Measurements from ENCODE around the gene LIPM. TPM values are rescaled to one million over a fixed set of nuclear protein-coding genes. Genes with fewer than 3 reads are reported as not detected.

LIPM gene
- polyA plus RNA-seq, 1 experiment: not detected

GRCh38 chr10:88830643-88831268 lies 28.2 kb downstream of the LIPM start:
- Histone ChIP-seq H3K4me3 (ENCODE audit: low read depth, low read length) (no peak overlapping the region), H3K9me3 (ENCODE audit: control insufficient read depth, insufficient read depth, low read length) (no peaks in the 10 kb centered on the region), H3K27ac (ENCODE audit: low read depth, low read length) (no peak overlapping the region), H3K27me3 (ENCODE audit: control insufficient read depth, insufficient read depth, low read length) (no peaks in the 10 kb centered on the region)
- CTCF ChIA-PET: interaction anchor here (0.8 to 4.9 kb wide), 4 partner anchors 103 to 248 kb away, joined by 3 to 42 read pairs (median 4); partner anchors contain the start of gene RNLS
- no peak for TF ChIP-seq CTCF (IDR thresholded peaks at IDR 0.05; ENCODE audit: low read depth, low read length)
- DNase-seq (ENCODE audit: low read depth, low spot score): no peak
- POLR2A ChIA-PET: no interaction called here

DNA sequence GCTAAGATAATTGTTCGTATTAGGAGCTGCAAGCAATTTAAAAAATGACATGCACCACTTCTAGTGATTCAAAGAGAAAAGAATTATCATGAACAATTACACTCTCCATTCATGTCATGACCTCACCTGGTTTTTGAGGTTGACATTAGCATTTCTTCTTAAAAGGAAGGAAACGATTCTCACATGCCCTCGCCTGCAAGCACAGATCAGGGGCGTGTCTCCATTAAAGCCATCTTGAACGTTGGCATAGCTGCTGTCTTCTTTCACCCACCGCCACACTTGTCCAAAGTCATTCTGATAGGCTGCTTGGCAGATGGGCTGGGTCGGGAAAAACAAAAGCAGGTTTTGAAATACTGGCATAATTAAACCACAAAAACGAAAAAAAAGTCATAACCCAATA lies 29.2 kb downstream of the LIPM start:
- DNase-seq (ENCODE audit: low read depth, low spot score): no peak
- H3K9me3 ChIP-seq (ENCODE audit: control insufficient read depth, insufficient read depth, low read length): no peaks in the 10 kb centered on the region
- no peak overlapping the region for H3K4me3 ChIP-seq (ENCODE audit: low read depth, low read length)
- H3K27ac ChIP-seq (ENCODE audit: low read depth, low read length): no peak overlapping the region
- no peak for TF ChIP-seq CTCF (IDR thresholded peaks at IDR 0.05; ENCODE audit: low read depth, low read length)
- H3K27me3 ChIP-seq (ENCODE audit: control insufficient read depth, insufficient read depth, low read length): no peaks in the 10 kb centered on the region
- ChIA-PET POLR2A (no interaction called here), CTCF (interaction anchor here (1.1 to 4.9 kb wide), 2 partner anchors 102 to 144 kb away, joined by 5 to 42 read pairs; no protein-coding TSS in a partner anchor)

- POLR2A ChIA-PET: no interaction called here
- H3K27me3 ChIP-seq (ENCODE audit: control insufficient read depth, insufficient read depth, low read length): no peaks in the 10 kb centered on the region
- DNase-seq (ENCODE audit: low read depth, low spot score): no peak
- no peak for TF ChIP-seq CTCF (IDR thresholded peaks at IDR 0.05; ENCODE audit: low read depth, low read length)
- no peak overlapping the region for H3K4me3 ChIP-seq (ENCODE audit: low read depth, low read length)
- H3K27ac ChIP-seq (ENCODE audit: low read depth, low read length): no peak overlapping the region
- CTCF ChIA-PET: interaction anchor here (4.9 kb wide), 1 partner anchor 101 kb away, joined by 42 read pairs; no protein-coding TSS in a partner anchor
- H3K9me3 ChIP-seq (ENCODE audit: control insufficient read depth, insufficient read depth, low read length): no peaks in the 10 kb centered on the region
Measured at GRCh38 chr10:88832376-88832775, 29.8 kb downstream of the LIPM start.

DNA sequence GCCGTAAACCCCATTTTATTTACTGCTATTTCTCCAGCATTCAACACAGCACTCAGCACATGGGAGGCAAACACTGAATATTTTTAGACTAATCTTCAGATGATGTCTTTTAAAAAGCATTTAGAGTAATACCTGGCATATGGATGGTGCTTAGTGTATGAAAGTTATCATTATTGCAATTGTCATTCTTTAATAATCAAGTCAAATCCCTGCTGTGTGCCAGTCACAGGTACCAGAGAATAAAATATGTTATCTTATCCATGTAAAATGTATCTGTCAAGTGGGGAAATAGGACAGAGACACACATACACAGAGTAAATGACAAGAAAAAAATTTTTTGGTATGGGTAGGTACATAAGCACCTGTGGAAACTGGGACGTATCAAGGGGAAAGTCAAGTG lies 30.6 kb downstream of the LIPM start:
- Histone ChIP-seq H3K4me3 (ENCODE audit: low read depth, low read length) (no peak overlapping the region), H3K27ac (ENCODE audit: low read depth, low read length) (no peak overlapping the region), H3K9me3 (ENCODE audit: control insufficient read depth, insufficient read depth, low read length) (no peaks in the 10 kb centered on the region), H3K27me3 (ENCODE audit: control insufficient read depth, insufficient read depth, low read length) (no peaks in the 10 kb centered on the region)
- POLR2A ChIA-PET: no interaction called here
- DNase-seq (ENCODE audit: low read depth, low spot score): no peak
- no peak for TF ChIP-seq CTCF (IDR thresholded peaks at IDR 0.05; ENCODE audit: low read depth, low read length)
- CTCF ChIA-PET: interaction anchor here (1.1 to 9.2 kb wide), 4 partner anchors 97 to 175 kb away, joined by 3 to 467 read pairs (median 36); no protein-coding TSS in a partner anchor

DNA sequence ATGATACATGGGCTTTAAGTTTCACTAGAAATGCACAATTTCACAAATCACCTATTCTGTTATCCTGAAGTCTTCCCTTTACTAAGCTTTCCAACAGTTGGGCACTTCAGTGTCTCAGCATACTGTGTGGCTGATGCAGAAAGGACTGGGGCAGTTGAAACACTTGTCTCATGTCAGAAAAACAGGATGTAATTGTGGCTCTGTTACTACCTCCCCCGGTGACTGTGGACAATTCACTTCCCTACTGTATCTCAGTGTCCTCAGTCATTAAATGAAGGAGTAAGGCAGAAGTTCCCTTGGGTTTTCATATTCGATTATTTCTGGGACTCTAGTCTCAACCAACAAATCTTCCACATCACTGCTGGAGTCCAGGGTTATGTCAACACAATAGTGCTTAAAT lies 31.2 kb downstream of the LIPM start:
- Histone ChIP-seq H3K9me3 (ENCODE audit: control insufficient read depth, insufficient read depth, low read length) (no peaks in the 10 kb centered on the region), H3K27ac (ENCODE audit: low read depth, low read length) (no peak overlapping the region), H3K27me3 (ENCODE audit: control insufficient read depth, insufficient read depth, low read length) (no peaks in the 10 kb centered on the region), H3K4me3 (ENCODE audit: low read depth, low read length) (no peak overlapping the region)
- no peak for DNase-seq (ENCODE audit: low read depth, low spot score)
- ChIA-PET CTCF (interaction anchor here (0.7 to 9.2 kb wide), 13 partner anchors 8 to 384 kb away, joined by 3 to 467 read pairs (median 17); partner anchors contain the start of gene RNLS), POLR2A (no interaction called here)
- TF ChIP-seq CTCF (IDR thresholded peaks at IDR 0.05; ENCODE audit: low read depth, low read length): no peak

Data from AG04450 (cell line).